Pancreas (tissue), 10 donors: ENCODE measurements around the gene CKAP2. TPM values are rescaled to one million over a fixed set of nuclear protein-coding genes. Genes with fewer than 3 reads are reported as not detected.
A peak's percentile ranks its signal among the peaks of the same experiment; 100 is the strongest.

Experiments used
- ATAC-seq, 4 donors: fragments of 200-7000 bp; cut with Tn5 transposase; one replicate each; pipeline versions ENCODE4 v1.8.0 to v1.9.1; 2020; ENCODE audit warnings: mild to moderate bottlenecking in 4 of 4, moderate library complexity in 4 of 4
- DNase-seq, 6 donors: peaks; one replicate each; pipeline ENCODE4 v3.0.0-alpha.2; 2020
- FAIRE-seq: peaks from 2 replicates; lab custom pipeline; 2012; peaks lifted over from hg19 to GRCh38; lab: Jason Lieb, UNC
- H3K27ac ChIP-seq, 4 donors: fragments of 200-600 bp; sonication (generic); 1 replicate in 3 of 4; 2 replicates in 1 of 4; pipeline versions ENCODE4 v1.5.0 to v1.8.0; 2020
- H3K27me3 ChIP-seq, 4 donors: fragments of 200-600 bp; one replicate each; pipeline ENCODE4 v1.8.0; 2021
- H3K36me3 ChIP-seq, 3 donors: fragments of 200-600 bp; sonication (generic) in 1 of 3; one replicate each; pipeline versions ENCODE4 v1.5.0 to v1.8.0; 2020 to 2021
- H3K4me1 ChIP-seq, 3 donors: fragments of 200-600 bp; one replicate each; pipeline ENCODE4 v1.8.0; 2021
- H3K4me3 ChIP-seq, 4 donors: fragments of 200-600 bp; sonication (generic) in 2 of 4; one replicate each; pipeline versions ENCODE4 v1.5.0 to v1.8.0; 2020 to 2021
- H3K9me3 ChIP-seq, 4 donors: fragments of 200-600 bp; one replicate each; pipeline ENCODE4 v1.8.0; 2021
- CTCF ChIP-seq, 4 donors: fragments of 200-600 bp; sonication (generic) in 3 of 4; IDR thresholded peaks; one replicate each; pipeline versions ENCODE4 v1.5.0 to v1.8.0; 2021; ENCODE audit warnings: antibody characterized with exemption in 4 of 4
- WGBS, 2 donors: extraction: QIAGEN DNeasy Blood & Tissue Kit; methylation state at CpG; one replicate each; pipeline ENCODE4 v1.1.7; 2013; 5-methylcytosine and 5-hydroxymethylcytosine counted together
- intact Hi-C, 3 donors: fragments of 100-400 bp; cut with DNase I; formaldehyde crosslinking; loops; one replicate each; pipeline versions ENCODE4 v1.11.1 to v1.14.2; 2022
- polyA plus RNA-seq, 2 donors: library from polyadenylated mRNA; stranded (reverse); fragments of 200-250 nt; gene quantifications; one replicate each; pipeline ENCODE4 v1.2.3, GENCODE V29; 2013
- total RNA-seq, 6 donors: library from RNA; stranded (reverse); fragmentation: NEBNext Ultra II Directional in 4 of 6; extraction: Animal tissue kit (Norgen Biotek cat#: 25700) in 4 of 6; gene quantifications; one replicate each; pipeline versions ENCODE4 v1.2.1 to v1.2.4, GENCODE V29; 2021 to 2023
- donor health status: healthy with polysubstance abuse.
- donor health status: DM: no; HTN: no; CAD: no; lungs with moderate emphysema.
- donor health status: DM: no; HTN: no; CAD: no.
- donor health status: control.
- donor health status: control.
- donor health status: Bipolar disorder and iron deficiency.
- donor health status: DM: yes; HTN: yes; CAD: no.
- donor health status: DM: no; HTN: no; CAD: no.
- donor health status: DM: no; HTN: no; CAD: no.
- donor health status: DM: yes; HTN: yes; CAD: no.

CKAP2 gene
- total and polyA plus RNA-seq, 8 donors = 0.49 to 6.2 (median 1.7) TPM

- H3K27ac ChIP-seq = no peak overlapping the region
- no peak for TF ChIP-seq CTCF (IDR thresholded peaks at IDR 0.05)
- H3K27me3 ChIP-seq = no peaks in the 10 kb centered on the region
- no peak for DNase-seq
- no peak for ATAC-seq
- no peak overlapping the region for H3K4me3 ChIP-seq
- WGBS, 2 donors = 98% methylated on average over 3 of the region's 3 CpGs
- intact Hi-C loops = no loop called here
- H3K4me1 ChIP-seq = no peaks in the 10 kb centered on the region
- peaks cover 0 to 34% (median 12%) of the 10 kb centered on the region in 3 donors for H3K36me3 ChIP-seq
- no peak for FAIRE-seq
- no peaks in the 10 kb centered on the region for H3K9me3 ChIP-seq
Observed at GRCh38 chr13:52421216-52421615, 34.1 kb upstream of the CKAP2 start.

GRCh38 chr13:52428295-52428694 is 27.0 kb upstream of the CKAP2 start:
- H3K4me3 ChIP-seq = no peak overlapping the region
- H3K36me3 ChIP-seq = peaks cover 0 to 22% (median 10%) of the 10 kb centered on the region in 3 donors
- TF ChIP-seq CTCF (IDR thresholded peaks at IDR 0.05) = no peak
- peak overlapping the region in 1 of 4 donors; percentile 25 for H3K27ac ChIP-seq
- no peaks in the 10 kb centered on the region for H3K9me3 ChIP-seq
- peaks cover 0 to 13% (median 5%) of the 10 kb centered on the region in 3 donors for H3K4me1 ChIP-seq
- no peak for DNase-seq
- no peak for FAIRE-seq
- WGBS, 2 donors = 23 to 26% methylated on average over 2 of the region's 2 CpGs
- intact Hi-C loops = no loop called here
- peak; percentile 40 to 86 (median 76) for ATAC-seq
- H3K27me3 ChIP-seq = no peaks in the 10 kb centered on the region

GRCh38 chr13:52432456-52432855 is 22.8 kb upstream of the CKAP2 start:
- H3K9me3 ChIP-seq = no peaks in the 10 kb centered on the region
- intact Hi-C loops = no loop called here
- no peaks in the 10 kb centered on the region for H3K27me3 ChIP-seq
- WGBS, 2 donors = 68 to 72% methylated on average over 2 of the region's 2 CpGs
- H3K4me3 ChIP-seq = no peak overlapping the region
- H3K27ac ChIP-seq = no peak overlapping the region
- H3K36me3 ChIP-seq = peaks cover 0 to 25% (median 5%) of the 10 kb centered on the region in 3 donors
- FAIRE-seq = no peak
- no peak for DNase-seq
- TF ChIP-seq CTCF (IDR thresholded peaks at IDR 0.05) = no peak
- ATAC-seq = no peak
- peaks cover 0 to 13% (median 5%) of the 10 kb centered on the region in 3 donors for H3K4me1 ChIP-seq

GRCh38 chr13:52446265-52446664 is 9.0 kb upstream of the CKAP2 start:
- Histone ChIP-seq H3K27ac (no peak overlapping the region), H3K36me3 (no peaks in the 10 kb centered on the region), H3K4me3 (no peak overlapping the region), H3K9me3 (no peaks in the 10 kb centered on the region), H3K4me1 (peaks cover 0 to 22% (median 9%) of the 10 kb centered on the region in 3 donors), H3K27me3 (no peaks in the 10 kb centered on the region)
- FAIRE-seq = no peak
- no peak for TF ChIP-seq CTCF (IDR thresholded peaks at IDR 0.05)
- DNase-seq = no peak
- no peak for ATAC-seq
- intact Hi-C loops = no loop called here
- WGBS, 2 donors = 80 to 95% methylated on average over 1 of the region's 1 CpG

GRCh38 chr13:52447354-52447753 is 7.9 kb upstream of the CKAP2 start:
- peaks cover 0 to 22% (median 9%) of the 10 kb centered on the region in 3 donors for H3K4me1 ChIP-seq
- FAIRE-seq (no peak), DNase-seq (no peak), ATAC-seq (no peak)
- no peak overlapping the region for H3K27ac ChIP-seq
- no peaks in the 10 kb centered on the region for H3K27me3 ChIP-seq
- 89 to 91% methylated on average over 2 of the region's 2 CpGs for WGBS, 2 donors
- H3K4me3 ChIP-seq = no peak overlapping the region
- H3K36me3 ChIP-seq = no peaks in the 10 kb centered on the region
- H3K9me3 ChIP-seq = no peaks in the 10 kb centered on the region
- intact Hi-C loops = no loop called here
- TF ChIP-seq CTCF (IDR thresholded peaks at IDR 0.05) = no peak
